ENCODE results near the gene RHOT2. TPM values are rescaled to one million over a fixed set of nuclear protein-coding genes. Genes with fewer than 3 reads are reported as not detected.
A peak's percentile ranks its signal among the peaks of the same experiment; 100 is the strongest.

The RHOT2 gene
- polyA plus RNA-seq, 3 donors from 2014 or later, result 36.8 to 53.3 (median 43.0) TPM

GRCh38 chr16:674214-674881 is 6.4 kb downstream of the RHOT2 start:
- Mint-ChIP-seq H3K36me3 (no peaks in the 10 kb centered on the region), H3K4me1 (peaks cover 0 to 12% of the 10 kb centered on the region in 2 donors), H3K4me3 (no peak overlapping the region), H3K27ac (no peak overlapping the region), H3K9me3 (no peaks in the 10 kb centered on the region), H3K27me3 (ENCODE audit: low read depth in 3 of 3) (peaks cover 0 to 8% (median 5%) of the 10 kb centered on the region in 3 donors)
- DNase-seq, result no peak

- H3K4me3 Mint-ChIP-seq, result peak within 1 kb of the TSS in 4 of 5 donors; percentile 12 to 32 (median 16)
- H3K36me3 Mint-ChIP-seq, result no peaks in the 10 kb centered on the region
- H3K27ac Mint-ChIP-seq, result no peak within 1 kb of the TSS
- DNase-seq, result peak in 1 of 3 donors; percentile 24
- no peaks in the 10 kb centered on the region for H3K9me3 Mint-ChIP-seq
- H3K27me3 Mint-ChIP-seq (ENCODE audit: low read depth in 3 of 3), result peaks cover 0 to 8% (median 7%) of the 10 kb centered on the region in 3 donors
- peaks cover 0 to 8% of the 10 kb centered on the region in 2 donors for H3K4me1 Mint-ChIP-seq
These were observed 7.3 kb downstream of the RHOT2 start, which contains the start of gene RHBDL1 for GRCh38 chr16:674968-675883. RHBDL1 (plus strand) TSS chr16:675671; CDS start chr16:675791, 120 bp downstream.

GRCh38 chr16:675884-676564 is 8.1 kb downstream of the RHOT2 start:
- Mint-ChIP-seq H3K27ac (no peak overlapping the region), H3K4me1 (peaks cover 3 to 10% of the 10 kb centered on the region in 2 donors), H3K36me3 (no peaks in the 10 kb centered on the region), H3K4me3 (no peak overlapping the region), H3K27me3 (ENCODE audit: low read depth in 3 of 3) (peaks cover 0 to 8% (median 7%) of the 10 kb centered on the region in 3 donors), H3K9me3 (no peaks in the 10 kb centered on the region)
- no peak for DNase-seq

GRCh38 chr16:676565-676902 is 8.6 kb downstream of the RHOT2 start:
- Mint-ChIP-seq H3K4me1 (peaks cover 7 to 15% of the 10 kb centered on the region in 2 donors), H3K36me3 (no peaks in the 10 kb centered on the region), H3K27me3 (ENCODE audit: low read depth in 3 of 3) (peaks cover 0 to 8% (median 7%) of the 10 kb centered on the region in 3 donors), H3K4me3 (no peak overlapping the region), H3K27ac (no peak overlapping the region), H3K9me3 (no peaks in the 10 kb centered on the region)
- DNase-seq, result no peak

- no peak for DNase-seq
- Mint-ChIP-seq H3K4me3 (no peak overlapping the region), H3K27me3 (ENCODE audit: low read depth in 3 of 3) (peaks cover 1 to 8% (median 7%) of the 10 kb centered on the region in 3 donors), H3K36me3 (no peaks in the 10 kb centered on the region), H3K9me3 (no peaks in the 10 kb centered on the region), H3K27ac (no peak overlapping the region), H3K4me1 (peaks cover 11 to 19% of the 10 kb centered on the region in 2 donors)
These were observed 9.0 kb downstream of the RHOT2 start for GRCh38 chr16:676913-677312.

GRCh38 chr16:677316-678190 is 9.6 kb downstream of the RHOT2 start:
- Mint-ChIP-seq H3K27ac (no peak overlapping the region), H3K27me3 (ENCODE audit: low read depth in 3 of 3) (peaks cover 6 to 8% (median 7%) of the 10 kb centered on the region in 3 donors), H3K36me3 (peaks cover 0 to 2% (median 0%) of the 10 kb centered on the region in 3 donors), H3K9me3 (no peaks in the 10 kb centered on the region), H3K4me1 (peaks cover 11 to 22% of the 10 kb centered on the region in 2 donors), H3K4me3 (no peak overlapping the region)
- no peak for DNase-seq

- Mint-ChIP-seq H3K4me1 (peaks cover 11 to 23% of the 10 kb centered on the region in 2 donors), H3K27me3 (ENCODE audit: low read depth in 3 of 3) (peaks cover 7 to 8% (median 7%) of the 10 kb centered on the region in 3 donors), H3K27ac (no peak overlapping the region), H3K36me3 (peaks cover 0 to 2% (median 0%) of the 10 kb centered on the region in 3 donors), H3K4me3 (no peak overlapping the region), H3K9me3 (no peaks in the 10 kb centered on the region)
- DNase-seq, result no peak
These were observed 10.4 kb downstream of the RHOT2 start for GRCh38 chr16:678209-678857.

- peak; percentile 53 to 65 (median 57) for DNase-seq
- peak overlapping the region in 5 of 6 donors; percentile 60 to 82 (median 78) for H3K27ac Mint-ChIP-seq
- H3K4me1 Mint-ChIP-seq, result peaks cover 11 to 23% of the 10 kb centered on the region in 2 donors
- H3K36me3 Mint-ChIP-seq, result peaks cover 0 to 2% (median 0%) of the 10 kb centered on the region in 3 donors
- peak overlapping the region; percentile 77 to 86 (median 84) for H3K4me3 Mint-ChIP-seq
- H3K9me3 Mint-ChIP-seq, result no peaks in the 10 kb centered on the region
- H3K27me3 Mint-ChIP-seq (ENCODE audit: low read depth in 3 of 3), result peaks cover 7 to 8% (median 7%) of the 10 kb centered on the region in 3 donors
These were observed 11.2 kb downstream of the RHOT2 start for GRCh38 chr16:678858-679813.

GRCh38 chr16:679814-680624 is 12.1 kb downstream of the RHOT2 start, which contains the start of gene STUB1:
STUB1 (plus strand) TSS chr16:680410; CDS start chr16:680526, 116 bp downstream.
- Mint-ChIP-seq H3K27me3 (ENCODE audit: low read depth in 3 of 3) (peaks cover 7 to 11% (median 7%) of the 10 kb centered on the region in 3 donors), H3K27ac (peak within 1 kb of the TSS in 4 of 6 donors; percentile 60 to 82 (median 76)), H3K4me3 (peak within 1 kb of the TSS; percentile 69 to 86 (median 81)), H3K36me3 (peaks cover 0 to 2% (median 0%) of the 10 kb centered on the region in 3 donors), H3K4me1 (peaks cover 11 to 24% of the 10 kb centered on the region in 2 donors), H3K9me3 (no peaks in the 10 kb centered on the region)
- peak; percentile 85 to 88 (median 87) for DNase-seq

GRCh38 chr16:680625-680945 is 12.7 kb downstream of the RHOT2 start:
- Mint-ChIP-seq H3K4me1 (peaks cover 11 to 21% of the 10 kb centered on the region in 2 donors), H3K4me3 (peak overlapping the region; percentile 59 to 81 (median 65)), H3K9me3 (no peaks in the 10 kb centered on the region), H3K27ac (peak overlapping the region in 1 of 6 donors; percentile 72), H3K36me3 (peaks cover 0 to 2% (median 0%) of the 10 kb centered on the region in 3 donors), H3K27me3 (ENCODE audit: low read depth in 3 of 3) (peaks cover 4 to 7% (median 7%) of the 10 kb centered on the region in 3 donors)
- no peak for DNase-seq
